ENCODE data around the gene B9D2. TPM values are rescaled to one million over a fixed set of nuclear protein-coding genes. Genes with fewer than 3 reads are reported as not detected.
"Not testable (repeated sequence)": the region's sequence is repeated elsewhere in the genome, so short reads cannot be mapped to it uniquely, and the experiment has no call there.

The B9D2 gene
- total RNA-seq = 1 to 10 TPM; 6.4 to 8.1 TPM

DNA sequence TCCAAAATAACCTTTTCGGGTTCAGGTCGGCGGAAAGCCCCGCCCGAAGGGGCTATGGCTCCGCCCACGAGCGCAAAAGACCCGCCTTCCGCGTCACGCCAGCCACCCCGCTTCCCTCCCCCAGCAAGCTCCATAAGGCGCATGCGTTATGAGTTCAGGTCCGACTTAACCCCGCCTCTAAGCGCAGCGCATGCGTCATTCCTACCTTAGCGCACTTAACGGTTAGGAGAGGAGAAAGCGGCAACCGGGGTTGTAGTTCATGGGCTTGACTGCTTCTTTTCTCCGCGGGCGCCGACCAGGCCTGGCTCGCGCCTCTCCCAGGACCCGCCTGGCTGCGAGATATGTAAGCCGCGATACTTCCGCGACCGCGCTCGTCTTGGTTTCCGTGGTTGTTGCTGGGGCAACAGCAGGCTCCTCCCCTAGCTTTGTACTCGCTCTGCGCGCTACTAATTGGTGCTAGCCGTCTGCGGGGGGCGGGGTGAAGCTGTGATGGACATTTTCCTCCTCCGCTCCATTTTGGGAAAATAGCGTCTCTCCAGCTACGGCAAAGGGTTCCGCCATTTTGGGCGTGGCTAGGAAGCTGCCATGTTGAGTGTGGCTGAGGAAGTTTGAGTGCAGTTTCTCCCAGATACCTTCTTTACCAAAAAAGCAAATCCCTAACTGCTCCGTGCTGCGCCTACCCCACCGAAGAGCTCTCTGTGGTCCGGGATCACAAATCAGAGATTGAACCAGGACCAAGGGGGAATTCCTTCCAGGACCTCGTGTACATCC is at the start of gene B9D2:
B9D2 (minus strand) TSS at position 397 of the 771 bp plus-strand sequence. CDS start 630 bp downstream, outside the sequence.
- Mint-ChIP-seq H3K27me3 (no peaks in the 10 kb centered on the region), H3K4me1 (peaks cover 25% of the 10 kb centered on the region), H3K27ac (peak within 1 kb of the TSS; percentile 96), H3K9me3 (no peaks in the 10 kb centered on the region), H3K36me3 (peaks cover 14% of the 10 kb centered on the region), H3K4me3 (peak within 1 kb of the TSS; percentile 90)
- peak; percentile 95 for DNase-seq

DNA sequence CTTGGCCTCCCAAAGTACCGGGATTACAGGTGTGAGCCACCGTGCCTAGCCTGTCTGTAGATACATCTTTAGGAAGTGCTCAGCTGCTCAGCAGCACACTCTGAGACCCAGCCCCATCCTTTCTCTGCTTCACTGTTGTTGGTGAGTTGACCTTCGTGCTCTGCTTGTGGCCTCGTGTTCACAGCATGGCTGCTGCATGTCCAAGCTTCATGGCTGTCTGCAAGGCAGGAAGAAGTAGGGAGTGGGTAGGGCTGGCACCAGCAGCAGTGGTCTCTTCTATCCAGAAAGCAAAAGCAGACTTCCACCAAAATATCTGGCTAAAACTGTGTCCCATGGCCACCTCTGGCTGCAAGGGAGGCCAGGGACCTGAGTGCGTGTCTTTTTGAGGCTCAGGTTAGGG is 49.0 kb upstream of the B9D2 start:
- Mint-ChIP-seq H3K4me3 (no peak overlapping the region), H3K9me3 (no peaks in the 10 kb centered on the region), H3K27ac (no peak overlapping the region), H3K4me1 (peaks cover 9% of the 10 kb centered on the region), H3K27me3 (no peaks in the 10 kb centered on the region), H3K36me3 (peaks cover 9% of the 10 kb centered on the region)
- DNase-seq = no peak

- H3K9me3 Mint-ChIP-seq = no peaks in the 10 kb centered on the region
- no peak for DNase-seq
- H3K4me3 Mint-ChIP-seq = no peak overlapping the region
- peaks cover 9% of the 10 kb centered on the region for H3K4me1 Mint-ChIP-seq
- peaks cover 9% of the 10 kb centered on the region for H3K36me3 Mint-ChIP-seq
- H3K27me3 Mint-ChIP-seq = no peaks in the 10 kb centered on the region
- H3K27ac Mint-ChIP-seq = no peak overlapping the region
Observed at GRCh38 chr19:41411968-41412265, 48.0 kb upstream of the B9D2 start.

- Mint-ChIP-seq H3K4me3 (no peak overlapping the region), H3K36me3 (peaks cover 9% of the 10 kb centered on the region), H3K9me3 (no peaks in the 10 kb centered on the region), H3K4me1 (peaks cover 9% of the 10 kb centered on the region), H3K27me3 (no peaks in the 10 kb centered on the region), H3K27ac (no peak overlapping the region)
- DNase-seq = no peak
Observed at GRCh38 chr19:41411100-41411967, 47.4 kb upstream of the B9D2 start.

GRCh38 chr19:41410336-41411054 is 46.5 kb upstream of the B9D2 start:
- Mint-ChIP-seq H3K4me1 (peaks cover 9% of the 10 kb centered on the region), H3K27ac (no peak overlapping the region), H3K27me3 (no peaks in the 10 kb centered on the region), H3K36me3 (peaks cover 9% of the 10 kb centered on the region), H3K4me3 (no peak overlapping the region), H3K9me3 (no peaks in the 10 kb centered on the region)
- DNase-seq = no peak

- Mint-ChIP-seq H3K4me1 (peaks cover 9% of the 10 kb centered on the region), H3K27me3 (no peaks in the 10 kb centered on the region), H3K36me3 (peaks cover 7% of the 10 kb centered on the region), H3K9me3 (no peaks in the 10 kb centered on the region), H3K4me3 (no peak overlapping the region), H3K27ac (no peak overlapping the region)
- no peak for DNase-seq
Observed at GRCh38 chr19:41409288-41409687, 45.3 kb upstream of the B9D2 start.

DNA sequence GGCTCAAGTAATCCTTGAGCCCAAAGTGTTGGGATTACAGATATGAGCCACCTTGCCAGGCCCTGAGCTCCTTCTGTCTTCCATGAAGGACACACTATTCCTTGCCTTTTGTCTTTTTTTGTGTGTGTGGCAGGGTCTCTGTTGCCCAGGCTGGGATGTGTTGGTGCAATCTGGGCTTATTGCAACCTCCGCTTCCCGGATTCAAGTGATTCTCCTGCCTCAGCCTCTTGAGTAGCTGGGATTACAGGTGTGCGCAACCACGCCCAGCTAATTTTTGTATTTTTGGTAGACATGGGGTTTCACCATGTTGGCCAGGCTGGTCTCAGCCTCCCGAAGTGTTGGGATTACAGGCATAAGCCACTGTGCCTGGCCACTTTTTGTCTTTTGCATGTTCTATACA is 44.9 kb upstream of the B9D2 start:
- H3K27me3 Mint-ChIP-seq, H3K36me3 Mint-ChIP-seq, H3K4me1 Mint-ChIP-seq: not testable (repeated sequence)

DNA sequence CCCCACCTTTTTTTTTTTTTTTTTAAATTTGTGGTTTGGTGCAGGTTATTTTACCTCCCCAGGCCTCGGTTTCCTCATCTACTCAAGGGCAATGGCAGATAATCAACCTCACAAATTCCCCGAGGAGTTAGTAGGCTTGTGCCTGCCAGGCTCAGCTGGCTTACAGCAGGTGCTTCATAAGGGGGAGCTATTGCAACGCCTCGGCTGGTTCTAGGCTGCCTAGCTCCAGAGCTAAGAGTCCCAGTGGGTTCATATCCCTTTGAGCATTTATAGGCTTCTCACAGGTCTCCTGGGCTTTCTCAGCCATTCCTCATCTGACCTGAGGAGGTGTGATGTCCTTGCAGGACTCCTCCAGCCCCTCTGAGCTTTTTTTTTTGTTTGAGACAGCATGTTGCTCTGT is 44.3 kb upstream of the B9D2 start:
- peaks cover 9% of the 10 kb centered on the region for H3K4me1 Mint-ChIP-seq
- H3K27me3 Mint-ChIP-seq = no peaks in the 10 kb centered on the region
- no peak overlapping the region for H3K27ac Mint-ChIP-seq
- no peak for DNase-seq
- no peaks in the 10 kb centered on the region for H3K9me3 Mint-ChIP-seq
- H3K4me3 Mint-ChIP-seq = no peak overlapping the region
- H3K36me3 Mint-ChIP-seq = peaks cover 5% of the 10 kb centered on the region

More for the DNA sequence above, 44.9 kb upstream of the B9D2 start:
- not testable (repeated sequence) for H3K27ac Mint-ChIP-seq, DNase-seq, H3K4me3 Mint-ChIP-seq, H3K9me3 Mint-ChIP-seq

GRCh38 chr19:41407271-41407670 is 43.3 kb upstream of the B9D2 start:
- Mint-ChIP-seq H3K36me3 (peaks cover 7% of the 10 kb centered on the region), H3K27ac (no peak overlapping the region), H3K27me3 (no peaks in the 10 kb centered on the region), H3K4me3 (no peak overlapping the region), H3K4me1 (peaks cover 12% of the 10 kb centered on the region), H3K9me3 (no peaks in the 10 kb centered on the region)
- DNase-seq = no peak

GRCh38 chr19:41405776-41406175 is 41.8 kb upstream of the B9D2 start:
- H3K4me3 Mint-ChIP-seq = no peak overlapping the region
- no peaks in the 10 kb centered on the region for H3K9me3 Mint-ChIP-seq
- no peak overlapping the region for H3K27ac Mint-ChIP-seq
- no peak for DNase-seq
- peaks cover 18% of the 10 kb centered on the region for H3K4me1 Mint-ChIP-seq
- H3K27me3 Mint-ChIP-seq = no peaks in the 10 kb centered on the region
- H3K36me3 Mint-ChIP-seq = peaks cover 10% of the 10 kb centered on the region

GRCh38 chr19:41403181-41403970 is 39.4 kb upstream of the B9D2 start:
- Mint-ChIP-seq H3K36me3 (peaks cover 10% of the 10 kb centered on the region), H3K27me3 (no peaks in the 10 kb centered on the region), H3K27ac (no peak overlapping the region), H3K4me3 (no peak overlapping the region), H3K9me3 (no peaks in the 10 kb centered on the region), H3K4me1 (peaks cover 22% of the 10 kb centered on the region)
- DNase-seq = no peak

- DNase-seq = no peak
- H3K4me3 Mint-ChIP-seq = no peak overlapping the region
- peaks cover 28% of the 10 kb centered on the region for H3K4me1 Mint-ChIP-seq
- H3K36me3 Mint-ChIP-seq = peaks cover 10% of the 10 kb centered on the region
- H3K27ac Mint-ChIP-seq = no peak overlapping the region
- H3K27me3 Mint-ChIP-seq = no peaks in the 10 kb centered on the region
- no peaks in the 10 kb centered on the region for H3K9me3 Mint-ChIP-seq
Observed at GRCh38 chr19:41402010-41402409, 38.1 kb upstream of the B9D2 start.

DNA sequence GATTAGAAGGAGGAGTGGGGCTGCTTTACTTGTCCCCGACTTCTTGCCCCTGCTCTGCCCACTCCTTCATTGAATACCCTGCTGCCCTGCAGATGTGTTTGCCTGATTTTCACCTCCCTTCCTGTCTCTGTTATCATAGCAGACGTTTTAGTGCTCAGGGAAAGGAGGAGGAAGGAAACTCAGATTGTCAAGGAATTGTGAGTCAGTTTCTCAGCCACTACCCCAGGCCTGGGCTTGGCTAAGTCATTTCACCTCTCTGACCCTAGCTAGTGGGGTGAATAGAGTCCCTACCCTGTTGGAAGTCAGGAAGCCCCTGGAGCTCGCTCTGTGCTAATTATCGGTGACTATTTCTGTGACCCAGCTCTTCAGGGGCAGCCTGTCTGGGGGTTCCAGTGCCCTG is 37.5 kb upstream of the B9D2 start:
- peaks cover 29% of the 10 kb centered on the region for H3K4me1 Mint-ChIP-seq
- DNase-seq = no peak
- peaks cover 10% of the 10 kb centered on the region for H3K36me3 Mint-ChIP-seq
- no peak overlapping the region for H3K27ac Mint-ChIP-seq
- H3K27me3 Mint-ChIP-seq = no peaks in the 10 kb centered on the region
- H3K9me3 Mint-ChIP-seq = no peaks in the 10 kb centered on the region
- no peak overlapping the region for H3K4me3 Mint-ChIP-seq

- H3K36me3 Mint-ChIP-seq = peaks cover 17% of the 10 kb centered on the region
- H3K9me3 Mint-ChIP-seq = no peaks in the 10 kb centered on the region
- H3K27me3 Mint-ChIP-seq = no peaks in the 10 kb centered on the region
- H3K4me1 Mint-ChIP-seq = peaks cover 43% of the 10 kb centered on the region
- peak overlapping the region; percentile 39 for H3K4me3 Mint-ChIP-seq
- no peak for DNase-seq
- no peak overlapping the region for H3K27ac Mint-ChIP-seq
Observed at GRCh38 chr19:41399525-41399924, 35.6 kb upstream of the B9D2 start.
